Myometrial cell (primary cell): ENCODE results near the gene TAF11L12. TPM values are rescaled to one million over a fixed set of nuclear protein-coding genes. Genes with fewer than 3 reads are reported as not detected.

Experiments used
- total RNA-seq: library from RNA; depleted of rRNA; stranded (reverse); fragments of >200 nt; gene quantifications from 2 replicates; pipeline ENCODE4 v1.2.3, GENCODE V29; 2015

Gene TAF11L12
- total RNA-seq = not detected in 2 replicates

DNA sequence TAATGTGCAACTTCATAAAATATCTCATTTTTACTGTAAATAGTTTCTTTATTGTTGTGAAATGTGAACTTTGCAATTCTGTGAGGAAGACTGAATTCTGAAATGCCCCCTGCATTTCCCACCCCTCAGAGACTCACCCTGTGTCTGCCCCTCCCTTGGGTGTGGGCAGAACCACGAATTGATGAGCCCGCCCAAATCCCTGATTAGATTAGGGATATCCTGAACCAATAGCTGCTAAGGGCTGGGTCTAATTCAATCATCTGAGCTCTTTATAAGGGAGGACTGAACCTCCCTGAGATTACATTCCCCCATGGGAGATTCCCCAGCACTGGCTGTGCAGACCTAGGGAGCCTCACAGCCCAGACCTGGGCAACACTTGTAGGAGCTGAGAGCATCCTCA is at the start of gene TAF11L12:
TAF11L12 (plus strand) TSS at position 301 of the 400 bp plus-strand sequence.

GRCh38 chr5:17585658-17586057 is 24.5 kb upstream of the TAF11L12 start, which contains the start of gene TAF11L7:
Gene TAF11L7, minus strand, starts transcription at chr5:17585758.

DNA sequence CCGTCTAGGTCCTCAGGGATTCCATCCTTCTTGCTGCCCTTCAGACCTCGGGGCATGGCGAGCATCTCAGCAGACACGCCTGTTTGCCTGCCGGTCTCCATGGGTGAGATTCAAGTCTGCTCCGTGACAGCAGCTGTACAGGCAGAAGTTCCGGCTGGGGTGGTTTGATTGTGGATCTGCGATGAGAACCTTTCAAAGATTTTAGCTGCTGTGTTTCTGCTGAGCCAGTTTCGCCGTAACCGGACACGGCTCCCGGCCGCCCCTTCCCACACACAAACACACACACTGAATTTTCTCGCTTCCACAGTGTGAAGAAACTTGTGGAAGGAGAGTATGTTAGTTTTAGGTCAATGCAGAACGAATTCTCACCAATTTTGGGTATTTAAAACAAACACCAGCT is 19.3 kb upstream of the TAF11L12 start, which contains the start of gene TAF11L8:
TAF11L8 (minus strand) TSS at position 101 of the 400 bp plus-strand sequence.

DNA sequence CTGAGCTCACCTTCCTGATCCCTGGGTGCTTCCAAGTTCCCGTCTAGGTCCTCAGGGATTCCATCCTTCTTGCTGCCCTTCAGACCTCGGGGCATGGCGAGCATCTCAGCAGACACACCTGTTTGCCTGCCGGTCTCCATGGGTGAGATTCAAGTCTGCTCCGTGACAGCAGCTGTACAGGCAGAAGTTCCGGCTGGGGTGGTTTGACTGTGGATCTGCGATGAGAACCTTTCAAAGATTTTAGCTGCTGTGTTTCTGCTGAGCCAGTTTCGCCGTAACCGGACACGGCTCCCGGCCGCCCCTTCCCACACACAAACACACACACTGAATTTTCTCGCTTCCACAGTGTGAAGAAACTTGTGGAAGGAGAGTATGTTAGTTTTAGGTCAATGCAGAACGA is 15.9 kb upstream of the TAF11L12 start, which contains the start of gene TAF11L9:
TAF11L9 (minus strand) TSS at position 140 of the 400 bp plus-strand sequence.

DNA sequence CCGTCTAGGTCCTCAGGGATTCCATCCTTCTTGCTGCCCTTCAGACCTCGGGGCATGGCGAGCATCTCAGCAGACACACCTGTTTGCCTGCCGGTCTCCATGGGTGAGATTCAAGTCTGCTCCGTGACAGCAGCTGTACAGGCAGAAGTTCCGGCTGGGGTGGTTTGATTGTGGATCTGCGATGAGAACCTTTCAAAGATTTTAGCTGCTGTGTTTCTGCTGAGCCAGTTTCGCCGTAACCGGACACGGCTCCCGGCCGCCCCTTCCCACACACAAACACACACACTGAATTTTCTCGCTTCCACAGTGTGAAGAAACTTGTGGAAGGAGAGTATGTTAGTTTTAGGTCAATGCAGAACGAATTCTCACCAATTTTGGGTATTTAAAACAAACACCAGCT is 12.5 kb upstream of the TAF11L12 start, which contains the start of gene TAF11L10:
TAF11L10 (minus strand) TSS at position 101 of the 400 bp plus-strand sequence.

DNA sequence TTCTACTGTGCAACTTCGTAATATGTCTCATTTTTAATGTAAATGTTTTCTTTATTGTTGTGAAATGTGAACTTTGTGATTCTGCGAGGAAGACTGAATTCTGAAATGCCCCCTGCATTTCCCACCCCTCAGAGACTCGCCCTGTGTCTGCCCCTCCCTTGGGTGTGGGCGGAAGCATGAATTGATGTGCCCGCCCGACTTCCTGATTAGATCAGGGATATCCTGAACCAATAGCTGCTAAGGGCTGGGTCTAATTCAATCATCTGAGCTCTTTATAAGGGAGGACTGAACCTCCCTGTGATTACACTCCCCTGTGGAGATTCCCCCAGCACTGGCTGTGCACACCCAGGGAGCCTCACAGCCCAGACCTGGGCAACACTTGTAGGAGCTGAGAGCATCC is 6.3 kb upstream of the TAF11L12 start, which contains the start of gene TAF11L11:
TAF11L11 (plus strand) TSS at position 304 of the 400 bp plus-strand sequence.

DNA sequence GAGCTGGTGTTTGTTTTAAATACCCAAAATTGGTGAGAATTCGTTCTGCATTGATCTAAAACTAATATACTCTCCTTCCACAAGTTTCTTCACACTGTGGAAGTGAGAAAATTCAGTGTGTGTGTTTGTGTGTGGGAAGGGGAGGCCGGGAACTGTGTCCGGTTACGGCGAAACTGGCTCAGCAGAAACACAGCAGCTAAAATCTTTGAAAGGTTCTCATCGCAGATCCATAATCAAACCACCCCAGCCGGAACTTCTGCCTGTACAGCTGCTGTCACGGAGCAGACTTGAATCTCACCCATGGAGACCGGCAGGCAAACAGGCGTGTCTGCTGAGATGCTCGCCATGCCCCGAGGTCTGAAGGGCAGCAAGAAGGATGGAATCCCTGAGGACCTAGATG is 21.6 kb downstream of the TAF11L12 start, which contains the start of gene TAF11L13:
TAF11L13 (plus strand) TSS at position 301 of the 400 bp plus-strand sequence.

DNA sequence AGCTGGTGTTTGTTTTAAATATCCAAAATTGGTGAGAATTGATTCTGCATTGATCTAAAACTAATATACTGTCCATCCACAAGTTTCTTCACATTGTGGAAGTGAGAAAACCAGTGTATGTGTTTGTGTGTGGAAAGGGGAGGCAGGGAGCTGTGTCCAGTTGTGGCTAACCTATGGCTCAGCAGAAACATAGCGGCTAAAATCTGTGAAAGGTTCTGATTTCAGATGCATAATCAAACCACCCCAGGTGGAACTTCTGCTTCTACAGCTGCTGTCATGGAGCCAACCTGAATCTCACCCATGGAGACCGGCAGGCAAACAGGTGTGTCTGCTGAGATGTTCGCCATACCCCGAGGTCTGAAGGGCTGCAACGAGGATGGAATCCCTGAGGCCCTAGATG is 24.0 kb downstream of the TAF11L12 start, which contains the start of gene TAF11L14:
TAF11L14 (plus strand) TSS at position 301 of the 400 bp plus-strand sequence.

Other genes starting within 250 kb of the TAF11L12 start
- not detected in 2 replicates for gene TAF11L2, start 112.2 kb upstream of the TAF11L12 start, total RNA-seq
- gene TAF11L3, start 92.0 kb upstream of the TAF11L12 start, total RNA-seq = not detected in 2 replicates
- gene TAF11L4, start 88.6 kb upstream of the TAF11L12 start, total RNA-seq = not detected in 2 replicates
- gene TAF11L5, start 85.2 kb upstream of the TAF11L12 start, total RNA-seq = not detected in 2 replicates
- gene TAF11L6, start 81.7 kb upstream of the TAF11L12 start, total RNA-seq = not detected in 2 replicates
- not detected in 2 replicates for gene TAF11L7, start 24.6 kb upstream of the TAF11L12 start, total RNA-seq
- gene TAF11L8, start 19.4 kb upstream of the TAF11L12 start, total RNA-seq = not detected in 2 replicates
- not detected in 2 replicates for gene TAF11L9, start 16.0 kb upstream of the TAF11L12 start, total RNA-seq
- gene TAF11L10, start 12.6 kb upstream of the TAF11L12 start, total RNA-seq = not detected in 2 replicates
- not detected in 2 replicates for gene TAF11L11, start 6.2 kb upstream of the TAF11L12 start, total RNA-seq
- gene TAF11L13, start 21.7 kb downstream of the TAF11L12 start, total RNA-seq = not detected in 2 replicates
- not detected in 2 replicates for gene TAF11L14, start 24.1 kb downstream of the TAF11L12 start, total RNA-seq